Subcutaneous adipose tissue (tissue), 4 donors: ENCODE results near the gene THSD7B. TPM values are rescaled to one million over a fixed set of nuclear protein-coding genes. Genes with fewer than 3 reads are reported as not detected.

Experiments used
- CTCF ChIP-seq: fragments of 450-650 bp; IDR thresholded peaks from one replicate; pipeline ENCODE4 v1.5.1; 2016; ENCODE audit warnings: low read depth, mild to moderate bottlenecking, control low read depth, antibody characterized with exemption, moderate library complexity
- total RNA-seq, 4 donors: library from RNA; depleted of rRNA; stranded (reverse); fragments of >200 nt; gene quantifications; one replicate each; pipeline ENCODE4 v1.1.0, GENCODE V29; 2016

Gene THSD7B
- total RNA-seq, 4 donors from 2014 or later, result 2.0 to 5.1 (median 2.8) TPM

- no peak for TF ChIP-seq CTCF
Measured at GRCh38 chr2:136809998-136810397, 44.7 kb downstream of the THSD7B start.

- TF ChIP-seq CTCF, result no peak
Measured at GRCh38 chr2:136818839-136819238, 53.5 kb downstream of the THSD7B start.

- no peak for TF ChIP-seq CTCF
Measured at GRCh38 chr2:136823291-136823690, 57.9 kb downstream of the THSD7B start.

GRCh38 chr2:136828162-136828561, 62.8 kb downstream of the THSD7B start:
- TF ChIP-seq CTCF, result no peak

GRCh38 chr2:136828774-136829173, 63.4 kb downstream of the THSD7B start:
- no peak for TF ChIP-seq CTCF

GRCh38 chr2:136844546-136844945, 79.2 kb downstream of the THSD7B start:
- no peak for TF ChIP-seq CTCF

GRCh38 chr2:136858656-136859055, 93.3 kb downstream of the THSD7B start:
- no peak for TF ChIP-seq CTCF
